HepG2 (cell line): Measurements from ENCODE around the gene WNT5B. TPM values are rescaled to one million over a fixed set of nuclear protein-coding genes. Genes with fewer than 3 reads are reported as not detected.

Experiments used
- CCDC6 ChIP-seq: sonication (generic); formaldehyde crosslinking; IDR thresholded peaks from 2 replicates; pipeline ENCODE4 v1.8.1; 2022; ENCODE audit warnings: mild to moderate bottlenecking, missing genetic modification reagents, moderate library complexity
- CSRNP1 ChIP-seq: sonication (generic); formaldehyde crosslinking; IDR thresholded peaks from 2 replicates; pipeline ENCODE4 v1.8.1; 2023; ENCODE audit warnings: mild to moderate bottlenecking, missing genetic modification reagents
- ESRRA ChIP-seq: sonication (generic); formaldehyde crosslinking; IDR thresholded peaks from 2 replicates; pipeline ENCODE4 v1.5.1; 2020; ENCODE audit warnings: mild to moderate bottlenecking, low read depth, missing genetic modification reagents
- ETV6 ChIP-seq: sonication (generic); formaldehyde crosslinking; conservative IDR thresholded peaks from 2 replicates; pipeline ENCODE4 v1.4.0; 2020; ENCODE audit warnings: missing genetic modification reagents
- IKZF1 ChIP-seq: fragments of 450-650 bp; IDR thresholded peaks from 2 replicates; pipeline ENCODE4 v1.7.1; 2016
- KDM2A ChIP-seq: sonication (generic); formaldehyde crosslinking; IDR thresholded peaks from 2 replicates; pipeline ENCODE4 v1.4.0; 2020; ENCODE audit warnings: low read depth, missing genetic modification reagents, borderline replicate concordance
- MTA3 ChIP-seq: sonication (generic); formaldehyde crosslinking; IDR thresholded peaks from 2 replicates; pipeline ENCODE4 v1.4.0; 2020; ENCODE audit warnings: missing genetic modification reagents
- NFIC ChIP-seq: IDR thresholded peaks from 2 replicates; pipeline ENCODE4 v1.6.1; 2012; ENCODE audit warnings: mild to moderate bottlenecking, low read length, inconsistent platforms
- NR1H2 ChIP-seq: sonication (generic); formaldehyde crosslinking; IDR thresholded peaks from 2 replicates; pipeline ENCODE4 v1.8.1; 2022; ENCODE audit warnings: low read depth, missing genetic modification reagents, borderline replicate concordance
- NR2F2 ChIP-seq: IDR thresholded peaks from 2 replicates; pipeline ENCODE4 v1.6.1; 2012; ENCODE audit warnings: low read depth, inconsistent platforms, borderline replicate concordance
- PCBP1 ChIP-seq: fragments of 200-400 bp; formaldehyde crosslinking; IDR thresholded peaks from 2 replicates; pipeline ENCODE4 v1.6.1; 2017; ENCODE audit warnings: mild to moderate bottlenecking, low read depth, low read length, borderline replicate concordance
- RBAK ChIP-seq: sonication (generic); formaldehyde crosslinking; IDR thresholded peaks from 2 replicates; pipeline ENCODE4 v1.5.1; 2020; ENCODE audit warnings: mild to moderate bottlenecking, missing genetic modification reagents
- SOX5 ChIP-seq: IDR thresholded peaks from 2 replicates; pipeline ENCODE4 v1.6.1; 2016; ENCODE audit warnings: borderline replicate concordance
- ZBTB26 ChIP-seq: IDR thresholded peaks from 2 replicates; pipeline ENCODE4 v1.6.1; 2016; ENCODE audit warnings: missing compliant biosample characterization, missing genetic modification reagents, borderline replicate concordance
- ZBTB49 ChIP-seq: sonication (generic); formaldehyde crosslinking; IDR thresholded peaks from 2 replicates; pipeline ENCODE4 v1.4.0; 2020; ENCODE audit warnings: missing genetic modification reagents, borderline replicate concordance
- ZGPAT ChIP-seq: IDR thresholded peaks from 2 replicates; pipeline ENCODE4 v1.6.1; 2016; ENCODE audit warnings: mild to moderate bottlenecking
- ZNF468 ChIP-seq: sonication (generic); formaldehyde crosslinking; IDR thresholded peaks from 2 replicates; pipeline ENCODE4 v1.8.0; 2022; ENCODE audit warnings: mild to moderate bottlenecking, moderate library complexity, missing genetic modification reagents
- ZNF670 ChIP-seq: sonication (generic); formaldehyde crosslinking; IDR thresholded peaks from 2 replicates; pipeline ENCODE4 v1.8.0; 2022; ENCODE audit warnings: mild to moderate bottlenecking, missing genetic modification reagents, borderline replicate concordance
- ZNF678 ChIP-seq: sonication (generic); formaldehyde crosslinking; IDR thresholded peaks from 2 replicates; pipeline ENCODE4 v1.4.0; 2020; ENCODE audit warnings: mild to moderate bottlenecking, missing genetic modification reagents
- ZNF710 ChIP-seq: sonication (generic); formaldehyde crosslinking; IDR thresholded peaks from 2 replicates; pipeline ENCODE4 v1.5.0; 2020; ENCODE audit warnings: mild to moderate bottlenecking, missing genetic modification reagents, borderline replicate concordance
- ZNF746 ChIP-seq: sonication (generic); formaldehyde crosslinking; IDR thresholded peaks from 2 replicates; pipeline ENCODE4 v1.8.0; 2022; ENCODE audit warnings: mild to moderate bottlenecking, missing genetic modification reagents
- polyA plus RNA-seq, 8 experiments: library from polyadenylated mRNA; depleted of rRNA in 3 of 8; stranded (reverse) in 7 of 8; unstranded in 1 of 8; fragments of >200 nt; fragmentation: Illumina TruSeq in 4 of 8; extraction: Trizol in 4 of 8; gene quantifications; 2 replicates each; pipeline versions ENCODE4 v1.2.1 to v1.2.3, GENCODE V29; 2011 to 2016; ENCODE audit warnings: low read depth in 4 of 8, missing spikeins in 1 of 8, mixed read lengths in 1 of 8; ENCODE audit not compliant: insufficient read depth in 1 of 8
- total RNA-seq, 5 experiments: library from RNA; depleted of rRNA; stranded (reverse); fragments of >200 nt; fragmentation: Illumina TruSeq; extraction: Trizol; gene quantifications; 2 replicates each; pipeline ENCODE4 v1.2.3, GENCODE V29; 2016; ENCODE audit warnings: low read depth in 1 of 5

WNT5B gene
- total and polyA plus RNA-seq, 2 of the 13 experiments (the other 11 are each of a cell fraction or from before 2014, with no cell fraction given): 0.04 TPM; not detected in 1

- TF ChIP-seq ZBTB49 (no peak), CCDC6 (CRISPR knock-in tag) (peak; percentile 32; the same call in 1 of the 2 replicates), ZBTB26 (0 out of 2 replicates have a peak, but pooled peaks have one; percentile 19), MTA3 (CRISPR knock-in tag) (no peak), ESRRA (CRISPR knock-in tag) (no peak), NFIC (no peak), ZNF746 (CRISPR knock-in tag) (0 out of 2 replicates have a peak, but pooled peaks have one; percentile 36), SOX5 (CRISPR knock-in tag) (peak; percentile 54; the same call in 1 of the 2 replicates), ZNF710 (CRISPR knock-in tag) (peak; percentile 65; the same call in 1 of the 2 replicates), ZNF670 (CRISPR knock-in tag) (peak; percentile 53; the same call in 1 of the 2 replicates), IKZF1 (no peak), PCBP1 (peak; percentile 88; the same call in 1 of the 2 replicates), CSRNP1 (CRISPR knock-in tag) (no peak), ZNF678 (CRISPR knock-in tag) (no peak), NR2F2 (no peak), ZGPAT (CRISPR knock-in tag) (peak; percentile 76; the same call in 1 of the 2 replicates), ZNF468 (CRISPR knock-in tag) (no peak), NR1H2 (CRISPR knock-in tag) (no peak), RBAK (CRISPR knock-in tag) (no peak), KDM2A (CRISPR knock-in tag) (peak; percentile 67; the same call in 1 of the 2 replicates), ETV6 (peak; percentile 99)
Observed at GRCh38 chr12:1661553-1662335, 32.7 kb downstream of the WNT5B start (continued).
